GM21786 (cell line): ENCODE data around the gene ABCC5.

Experiments used
- ATAC-seq: cut with Tn5 transposase; IDR thresholded peaks from one replicate; pipeline ENCODE4 v1.9.1; 2021; ENCODE audit not compliant: unreplicated experiment

The ABCC5 gene

GRCh38 chr3:183981990-183982644, 35.6 kb downstream of the ABCC5 start:
- no peak for ATAC-seq

GRCh38 chr3:183980403-183980802, 37.3 kb downstream of the ABCC5 start:
- no peak for ATAC-seq

GRCh38 chr3:183975981-183976662, 41.6 kb downstream of the ABCC5 start:
- no peak for ATAC-seq

GRCh38 chr3:183968666-183969245, 48.9 kb downstream of the ABCC5 start:
- no peak for ATAC-seq

GRCh38 chr3:183967693-183968092, 50.0 kb downstream of the ABCC5 start:
- no peak for ATAC-seq

- ATAC-seq: no peak
These were observed 51.3 kb downstream of the ABCC5 start for GRCh38 chr3:183966361-183966791.

- no peak for ATAC-seq
These were observed 54.9 kb downstream of the ABCC5 start for GRCh38 chr3:183962807-183963206.

- ATAC-seq: no peak
These were observed 58.5 kb downstream of the ABCC5 start for GRCh38 chr3:183959214-183959613.

GRCh38 chr3:183958775-183959174, 58.9 kb downstream of the ABCC5 start:
- ATAC-seq: no peak

GRCh38 chr3:183958226-183958625, 59.5 kb downstream of the ABCC5 start:
- ATAC-seq: no peak

GRCh38 chr3:183954875-183955274, 62.8 kb downstream of the ABCC5 start:
- no peak for ATAC-seq

GRCh38 chr3:183953471-183954070, 64.1 kb downstream of the ABCC5 start:
- ATAC-seq: no peak

GRCh38 chr3:183951459-183951858, 66.2 kb downstream of the ABCC5 start:
- no peak for ATAC-seq

GRCh38 chr3:183949690-183950089, 68.0 kb downstream of the ABCC5 start:
- ATAC-seq: no peak

GRCh38 chr3:183946037-183946436, 71.6 kb downstream of the ABCC5 start:
- ATAC-seq: no peak

GRCh38 chr3:183944775-183945174, 72.9 kb downstream of the ABCC5 start:
- ATAC-seq: no peak

GRCh38 chr3:183943739-183944138, 73.9 kb downstream of the ABCC5 start:
- ATAC-seq: no peak

GRCh38 chr3:183941216-183941615, 76.5 kb downstream of the ABCC5 start:
- no peak for ATAC-seq

- ATAC-seq: no peak
These were observed 79.9 kb downstream of the ABCC5 start for GRCh38 chr3:183937601-183938286.

- ATAC-seq: no peak
These were observed 84.5 kb downstream of the ABCC5 start for GRCh38 chr3:183933160-183933559.

- ATAC-seq: no peak
These were observed 85.8 kb downstream of the ABCC5 start for GRCh38 chr3:183931881-183932280.
